AG04450 (cell line): ENCODE measurements around the gene UNKL. TPM values are rescaled to one million over a fixed set of nuclear protein-coding genes. Genes with fewer than 3 reads are reported as not detected.

Experiments used
- CTCF ChIA-PET: fragments of 300-600, 350-600 bp; formaldehyde crosslinking; extraction: SDS; loops from one replicate; lab custom pipeline; 2022; ENCODE audit warnings: antibody characterized with exemption, inconsistent platforms; lab: Charles Lee
- POLR2A ChIA-PET: fragments of 350-600 bp; formaldehyde crosslinking; extraction: SDS; loops from one replicate; lab custom pipeline; 2021; ENCODE audit warnings: antibody characterized with exemption, inconsistent platforms; lab: Yijun Ruan, JAX
- DNase-seq: peaks from one replicate; pipeline ENCODE4 v3.0.0-alpha.2; 2011; ENCODE audit warnings: low read depth, low spot score
- H3K27ac ChIP-seq: one replicate; pipeline ENCODE4 v1.5.1; 2012; ENCODE audit warnings: low read depth, low read length, control low read depth
- H3K27me3 ChIP-seq: one replicate; pipeline ENCODE4 v1.6.0; 2012; ENCODE audit warnings: low read length; ENCODE audit not compliant: control insufficient read depth, insufficient read depth
- H3K4me3 ChIP-seq: 2 replicates; pipeline ENCODE4 v1.5.1; 2011; ENCODE audit warnings: mild to moderate bottlenecking, low read depth, low read length, control low read depth
- H3K9me3 ChIP-seq: 2 replicates; pipeline ENCODE4 v1.5.1; 2012; ENCODE audit warnings: low read length; ENCODE audit not compliant: control insufficient read depth, insufficient read depth
- polyA plus RNA-seq: library from polyadenylated mRNA; depleted of rRNA; stranded (reverse); fragments of >200 nt; gene quantifications from 2 replicates; pipeline ENCODE4 v1.2.3, GENCODE V29; 2011; rRNA removed
- TF ChIP-seq, protein P1 (sequence below): IDR thresholded peaks from 2 replicates; pipeline ENCODE4 v1.5.1; 2011; ENCODE audit warnings: low read depth, low read length, control low read depth, inconsistent platforms

The UNKL gene
- polyA plus RNA-seq, 1 experiment, result 7.6 TPM

DNA sequence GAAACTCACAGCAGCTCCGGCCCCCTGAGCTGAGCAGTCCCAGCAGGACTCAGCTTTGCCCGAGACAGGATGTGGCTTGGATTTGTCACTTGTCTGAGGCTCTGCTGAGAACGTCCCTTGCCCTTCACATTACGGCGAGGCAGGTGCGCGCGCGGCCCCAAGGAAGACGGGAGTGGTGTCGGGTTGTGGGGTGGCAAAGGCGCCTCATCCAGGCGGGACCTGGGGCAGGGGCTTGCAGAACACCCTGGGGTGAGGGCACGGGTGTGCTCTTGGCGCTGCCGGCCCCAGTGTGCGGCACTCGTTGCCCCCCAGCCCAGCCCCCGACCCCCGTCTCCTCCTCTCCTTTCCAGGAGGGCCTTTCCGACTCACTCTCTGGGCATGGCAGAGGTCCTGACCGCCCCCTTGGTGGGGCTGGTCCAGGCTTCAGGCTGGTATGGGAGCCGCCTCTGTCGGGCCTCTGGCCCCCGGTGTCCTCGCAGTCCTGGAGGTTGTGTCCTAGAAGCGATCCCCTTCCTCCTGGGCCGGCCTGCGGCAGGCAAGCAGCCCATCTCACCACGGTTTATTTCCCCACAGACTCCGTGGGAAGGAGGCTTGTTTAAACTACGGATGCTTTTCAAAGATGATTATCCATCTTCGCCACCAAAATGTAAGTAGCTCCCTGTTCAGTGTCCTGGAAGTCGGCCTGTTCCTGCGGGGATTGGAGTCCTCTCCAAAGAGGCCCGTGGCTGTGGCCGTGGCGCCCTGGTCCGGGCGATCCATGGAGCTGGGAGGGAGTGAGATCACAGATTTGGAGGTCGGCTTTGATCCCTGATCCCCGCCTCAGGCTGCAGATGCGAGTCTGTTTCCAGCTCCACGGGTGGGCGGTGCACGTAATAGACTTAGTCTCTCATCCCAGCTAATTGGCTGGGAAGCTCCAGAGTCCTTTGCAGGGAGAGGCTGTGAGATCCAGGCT, 99.1 kb downstream of the UNKL start:
- TF ChIP-seq, protein P1, sequence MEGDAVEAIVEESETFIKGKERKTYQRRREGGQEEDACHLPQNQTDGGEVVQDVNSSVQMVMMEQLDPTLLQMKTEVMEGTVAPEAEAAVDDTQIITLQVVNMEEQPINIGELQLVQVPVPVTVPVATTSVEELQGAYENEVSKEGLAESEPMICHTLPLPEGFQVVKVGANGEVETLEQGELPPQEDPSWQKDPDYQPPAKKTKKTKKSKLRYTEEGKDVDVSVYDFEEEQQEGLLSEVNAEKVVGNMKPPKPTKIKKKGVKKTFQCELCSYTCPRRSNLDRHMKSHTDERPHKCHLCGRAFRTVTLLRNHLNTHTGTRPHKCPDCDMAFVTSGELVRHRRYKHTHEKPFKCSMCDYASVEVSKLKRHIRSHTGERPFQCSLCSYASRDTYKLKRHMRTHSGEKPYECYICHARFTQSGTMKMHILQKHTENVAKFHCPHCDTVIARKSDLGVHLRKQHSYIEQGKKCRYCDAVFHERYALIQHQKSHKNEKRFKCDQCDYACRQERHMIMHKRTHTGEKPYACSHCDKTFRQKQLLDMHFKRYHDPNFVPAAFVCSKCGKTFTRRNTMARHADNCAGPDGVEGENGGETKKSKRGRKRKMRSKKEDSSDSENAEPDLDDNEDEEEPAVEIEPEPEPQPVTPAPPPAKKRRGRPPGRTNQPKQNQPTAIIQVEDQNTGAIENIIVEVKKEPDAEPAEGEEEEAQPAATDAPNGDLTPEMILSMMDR, result no peak
- no peak for DNase-seq
- no peak overlapping the region for H3K4me3 ChIP-seq
- H3K27me3 ChIP-seq, result no peaks in the 10 kb centered on the region
- no peak overlapping the region for H3K27ac ChIP-seq
- ChIA-PET CTCF (no interaction called here), POLR2A (interaction anchor here (0.6 kb wide), 1 partner anchor 11 kb away, joined by 3 read pairs; no protein-coding TSS in a partner anchor)
- H3K9me3 ChIP-seq, result no peaks in the 10 kb centered on the region; the same call in 1 of the 2 replicates

DNA sequence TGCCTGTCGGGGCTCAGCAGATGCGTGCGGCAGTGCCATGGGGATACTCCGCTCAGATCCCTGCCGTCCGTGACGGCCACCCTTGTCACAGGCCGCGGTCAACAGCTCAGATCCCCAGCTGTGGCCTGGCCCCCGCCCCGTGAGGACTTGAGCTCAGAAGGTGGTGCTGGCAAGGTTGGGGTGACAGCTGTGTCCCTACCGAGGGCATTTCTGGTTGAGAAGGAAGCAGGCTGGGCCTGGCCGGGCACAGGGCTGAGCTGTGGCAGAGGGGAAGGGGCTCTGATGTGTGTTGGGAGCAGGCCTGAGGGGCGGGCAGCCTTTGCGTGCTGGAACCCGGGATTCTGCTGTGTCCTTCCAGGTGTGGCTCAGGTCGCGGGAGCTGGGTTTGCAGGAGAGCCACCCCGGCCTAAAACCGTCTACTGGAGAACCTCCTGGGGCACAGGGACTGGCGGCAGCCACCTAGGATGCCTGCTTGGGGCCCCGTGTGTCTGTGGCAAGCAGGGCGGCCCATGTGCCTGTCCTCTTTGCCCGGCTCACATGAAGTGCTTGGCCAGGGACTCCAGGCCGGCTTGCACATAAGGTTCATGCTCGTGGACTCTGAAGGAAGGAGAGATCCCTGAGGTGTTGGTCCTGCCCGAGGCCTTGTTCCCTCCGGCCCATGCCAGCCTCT, 100.0 kb downstream of the UNKL start:
- Histone ChIP-seq H3K27ac (no peak overlapping the region), H3K4me3 (no peak overlapping the region), H3K9me3 (no peaks in the 10 kb centered on the region; the same call in 1 of the 2 replicates), H3K27me3 (no peaks in the 10 kb centered on the region)
- POLR2A ChIA-PET, result no interaction called here
- TF ChIP-seq, protein P1, result no peak
- CTCF ChIA-PET, result no interaction called here
- no peak for DNase-seq

DNA sequence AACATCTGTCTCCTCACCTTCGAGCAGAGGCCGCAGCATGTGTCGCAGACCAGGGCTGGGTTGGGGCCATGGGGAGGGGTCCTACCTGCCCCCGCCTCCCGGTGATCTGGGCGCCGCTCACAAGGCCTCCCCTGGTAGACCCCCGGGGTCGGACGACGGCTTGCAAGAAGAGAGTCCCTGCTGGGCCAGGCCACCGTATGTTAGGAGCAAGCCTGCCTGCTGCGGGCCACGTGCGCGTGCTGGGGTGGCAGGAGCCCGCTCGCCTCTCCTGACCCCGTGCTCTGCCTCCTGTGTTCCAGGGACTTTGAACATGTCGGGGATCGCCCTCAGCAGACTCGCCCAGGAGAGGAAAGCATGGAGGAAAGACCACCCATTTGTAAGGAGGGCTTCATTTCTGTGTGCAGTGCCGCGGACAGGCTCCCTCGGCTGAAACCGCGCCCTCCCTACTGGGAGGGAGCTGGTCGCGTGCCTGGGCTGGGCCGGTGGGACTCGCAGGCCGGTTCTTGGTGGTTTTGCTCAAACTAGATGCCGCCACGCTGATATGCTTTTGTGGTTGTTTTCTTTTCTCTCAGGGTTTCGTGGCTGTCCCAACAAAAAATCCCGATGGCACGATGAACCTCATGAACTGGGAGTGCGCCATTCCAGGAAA, 100.7 kb downstream of the UNKL start:
- no peaks in the 10 kb centered on the region; the same call in 1 of the 2 replicates for H3K9me3 ChIP-seq
- POLR2A ChIA-PET, result no interaction called here
- no peak overlapping the region for H3K27ac ChIP-seq
- TF ChIP-seq, protein P1, result no peak
- H3K27me3 ChIP-seq, result no peaks in the 10 kb centered on the region
- CTCF ChIA-PET, result no interaction called here
- DNase-seq, result no peak
- H3K4me3 ChIP-seq, result no peak overlapping the region

Other genes with a start within 250 kb of the UNKL start
- not detected in 2 replicates for gene TPSG1, start 189.4 kb downstream of the UNKL start, polyA plus RNA-seq
- not detected in 2 replicates for gene TPSB2, start 184.5 kb downstream of the UNKL start, polyA plus RNA-seq
- not detected in 2 replicates for gene TPSAB1, start 174.0 kb downstream of the UNKL start, polyA plus RNA-seq
- not detected in 2 replicates for gene TPSD1, start 158.6 kb downstream of the UNKL start, polyA plus RNA-seq
- 148 and 165 TPM in 2 replicates for gene UBE2I, start 105.1 kb downstream of the UNKL start, polyA plus RNA-seq
- gene BAIAP3, start 81.1 kb downstream of the UNKL start, polyA plus RNA-seq, result 0.19 and 0.38 TPM in 2 replicates
- 34.4 and 40.4 TPM in 2 replicates for gene TSR3, start 62.8 kb downstream of the UNKL start, polyA plus RNA-seq
- gene GNPTG, start 62.8 kb downstream of the UNKL start, polyA plus RNA-seq, result 40.5 and 49.9 TPM in 2 replicates
- 14.2 and 15.2 TPM in 2 replicates for gene UQCC4, start 6.0 kb upstream of the UNKL start, polyA plus RNA-seq
- gene PERCC1, start 16.4 kb upstream of the UNKL start, polyA plus RNA-seq, result not detected in 2 replicates
- 0.02 and 0.06 TPM in 2 replicates for gene CCDC154, start 29.9 kb upstream of the UNKL start, polyA plus RNA-seq
- 15.7 and 19.1 TPM in 2 replicates for gene CLCN7, start 60.3 kb upstream of the UNKL start, polyA plus RNA-seq
- gene PTX4, start 74.2 kb upstream of the UNKL start, polyA plus RNA-seq, result not detected in 2 replicates
- gene TELO2, start 78.7 kb upstream of the UNKL start, polyA plus RNA-seq, result 6.2 and 7.4 TPM in 2 replicates
- gene TMEM204, start 119.0 kb upstream of the UNKL start, polyA plus RNA-seq, result 6.2 and 8.4 TPM in 2 replicates
- gene IFT140, start 197.4 kb upstream of the UNKL start, polyA plus RNA-seq, result 6.4 and 8.3 TPM in 2 replicates
- 7.8 TPM in 2 replicates for gene CRAMP1, start 197.7 kb upstream of the UNKL start, polyA plus RNA-seq